Erythroblast (primary cell): ENCODE results near the gene UQCC5.
A peak's percentile ranks its signal among the peaks of the same experiment; 100 is the strongest.

ENCODE experiments used
- DNase-seq, 2 experiments: peaks; one replicate each; lab custom pipeline; 2025; lab: John Stamatoyannopoulos, UW
- GATA1 ChIP-seq: IDR thresholded peaks from 2 replicates; pipeline ENCODE4 v1.6.1; 2011; ENCODE audit warnings: low read depth, mild to moderate bottlenecking, control low read depth, low read length, moderate library complexity
- POLR2A ChIP-seq: IDR thresholded peaks from 2 replicates; pipeline ENCODE4 v1.6.1; 2011; ENCODE audit warnings: mild to moderate bottlenecking, low read length

Gene UQCC5

DNA sequence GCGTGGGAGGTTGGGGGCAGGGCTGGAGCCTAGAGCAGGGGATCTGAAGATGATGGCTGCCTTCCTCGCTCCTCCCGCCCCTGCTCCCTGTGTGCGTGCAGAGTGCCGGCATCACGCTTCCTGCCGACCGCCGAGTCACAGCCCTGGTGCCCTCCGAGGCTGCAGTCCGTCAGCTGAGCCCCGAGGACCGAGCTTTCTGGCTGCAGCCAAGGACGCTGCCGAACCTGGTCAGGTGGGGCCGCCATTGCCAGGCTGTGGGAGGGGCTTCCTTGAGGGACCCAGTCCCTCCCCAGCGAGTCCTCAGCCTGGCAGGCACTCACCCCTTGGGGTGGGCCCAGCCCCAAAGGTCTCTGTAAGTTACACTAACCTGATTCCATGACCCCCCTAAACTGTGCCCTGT is 23.7 kb upstream of the UQCC5 start:
- no peak for DNase-seq

DNA sequence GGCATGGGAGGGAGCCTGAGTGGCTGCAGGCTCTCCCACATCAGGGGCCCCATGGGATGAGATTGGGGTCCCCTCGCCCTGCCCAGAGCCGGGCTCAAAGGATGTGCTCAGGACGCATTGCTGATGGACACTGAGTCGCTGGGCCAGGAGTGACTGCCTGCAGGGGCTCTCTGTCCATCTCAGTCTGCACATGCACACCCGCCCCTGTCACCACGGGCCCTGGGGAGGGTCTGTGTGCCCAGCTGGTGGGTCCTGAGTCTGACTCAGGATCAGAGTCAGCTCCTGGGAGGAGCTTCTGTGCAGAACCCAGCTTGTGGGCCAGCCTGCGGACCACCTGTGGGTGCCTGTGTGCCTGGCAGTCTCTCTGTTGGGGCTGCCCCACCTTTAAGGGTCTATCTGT is 23.1 kb upstream of the UQCC5 start:
- TF ChIP-seq POLR2A (no peak), GATA1 (no peak)
- no peak for DNase-seq

More for the DNA sequence above, 23.7 kb upstream of the UQCC5 start:
- TF ChIP-seq POLR2A (no peak), GATA1 (no peak)

DNA sequence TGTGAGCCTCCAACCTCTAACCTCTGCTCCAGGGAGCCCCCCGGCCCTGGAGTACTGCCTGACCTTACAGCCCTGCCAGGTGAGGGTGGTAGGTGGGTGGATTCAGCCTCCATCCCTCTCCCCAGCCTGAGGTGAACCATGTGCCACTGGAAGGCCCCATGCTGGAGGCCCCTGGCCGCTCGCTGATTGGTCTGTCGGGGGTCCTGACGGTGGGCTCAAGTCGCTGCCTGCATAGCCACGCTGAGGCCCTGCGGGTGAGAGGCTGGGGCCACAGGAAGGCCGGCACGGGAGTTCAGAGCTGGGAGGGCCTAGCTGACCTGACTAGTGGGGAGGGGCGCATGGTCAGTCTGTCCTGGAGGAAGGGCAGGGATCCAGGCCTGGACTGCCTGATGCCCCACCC is 21.8 kb upstream of the UQCC5 start:
- DNase-seq: no peak
- no peak for TF ChIP-seq GATA1
- TF ChIP-seq POLR2A: no peak

DNA sequence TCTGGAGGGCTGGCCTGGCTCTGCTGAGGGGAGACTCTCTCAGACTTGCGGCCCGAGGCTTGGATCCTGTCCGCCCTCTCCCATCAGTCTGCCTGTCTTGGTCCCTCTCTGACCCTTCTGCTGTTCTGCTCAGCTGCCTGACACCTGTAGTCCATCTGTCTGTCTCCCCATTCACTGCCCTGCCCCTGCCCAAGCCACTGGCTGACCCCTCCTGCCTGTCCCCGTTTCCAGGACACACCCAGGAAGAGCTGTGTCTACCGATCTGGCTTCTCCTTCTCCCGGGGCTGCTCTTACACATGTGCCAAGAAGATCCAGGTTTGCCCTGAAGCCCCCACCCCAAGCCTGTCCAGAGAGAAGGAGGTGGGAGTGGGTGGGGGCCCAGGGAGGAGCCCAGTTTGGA is 21.2 kb upstream of the UQCC5 start:
- TF ChIP-seq GATA1 (no peak), POLR2A (no peak)
- no peak for DNase-seq

DNA sequence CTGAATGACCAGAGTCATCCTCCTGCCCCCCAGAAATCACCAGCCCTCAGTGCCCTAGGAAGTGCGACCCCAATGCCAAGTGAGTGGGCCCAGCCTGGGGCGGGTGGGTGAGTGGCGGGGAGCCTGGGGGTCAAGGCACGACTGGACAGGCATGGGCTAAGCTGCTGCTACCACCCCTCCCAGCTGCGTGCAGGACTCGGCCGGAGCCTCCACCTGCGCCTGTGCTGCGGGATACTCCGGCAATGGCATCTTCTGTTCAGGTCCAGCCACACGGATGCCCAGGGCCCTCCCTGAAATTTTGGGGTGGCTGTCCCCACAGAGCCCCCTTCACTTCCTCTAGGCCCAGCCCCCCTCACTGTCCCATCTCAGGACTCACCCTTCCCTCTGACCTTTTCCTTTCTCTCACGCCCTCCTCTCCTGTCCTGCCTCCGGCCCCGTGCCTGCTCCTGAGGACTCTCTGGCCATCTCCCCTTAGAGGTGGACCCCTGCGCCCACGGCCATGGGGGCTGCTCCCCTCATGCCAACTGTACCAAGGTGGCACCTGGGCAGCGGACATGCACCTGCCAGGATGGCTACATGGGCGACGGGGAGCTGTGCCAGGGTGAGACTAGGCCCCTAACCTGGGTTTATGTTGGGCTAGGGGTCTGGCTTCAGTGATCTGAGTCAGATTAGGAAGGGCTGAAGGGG is 19.8 kb upstream of the UQCC5 start:
- no peak for DNase-seq

DNA sequence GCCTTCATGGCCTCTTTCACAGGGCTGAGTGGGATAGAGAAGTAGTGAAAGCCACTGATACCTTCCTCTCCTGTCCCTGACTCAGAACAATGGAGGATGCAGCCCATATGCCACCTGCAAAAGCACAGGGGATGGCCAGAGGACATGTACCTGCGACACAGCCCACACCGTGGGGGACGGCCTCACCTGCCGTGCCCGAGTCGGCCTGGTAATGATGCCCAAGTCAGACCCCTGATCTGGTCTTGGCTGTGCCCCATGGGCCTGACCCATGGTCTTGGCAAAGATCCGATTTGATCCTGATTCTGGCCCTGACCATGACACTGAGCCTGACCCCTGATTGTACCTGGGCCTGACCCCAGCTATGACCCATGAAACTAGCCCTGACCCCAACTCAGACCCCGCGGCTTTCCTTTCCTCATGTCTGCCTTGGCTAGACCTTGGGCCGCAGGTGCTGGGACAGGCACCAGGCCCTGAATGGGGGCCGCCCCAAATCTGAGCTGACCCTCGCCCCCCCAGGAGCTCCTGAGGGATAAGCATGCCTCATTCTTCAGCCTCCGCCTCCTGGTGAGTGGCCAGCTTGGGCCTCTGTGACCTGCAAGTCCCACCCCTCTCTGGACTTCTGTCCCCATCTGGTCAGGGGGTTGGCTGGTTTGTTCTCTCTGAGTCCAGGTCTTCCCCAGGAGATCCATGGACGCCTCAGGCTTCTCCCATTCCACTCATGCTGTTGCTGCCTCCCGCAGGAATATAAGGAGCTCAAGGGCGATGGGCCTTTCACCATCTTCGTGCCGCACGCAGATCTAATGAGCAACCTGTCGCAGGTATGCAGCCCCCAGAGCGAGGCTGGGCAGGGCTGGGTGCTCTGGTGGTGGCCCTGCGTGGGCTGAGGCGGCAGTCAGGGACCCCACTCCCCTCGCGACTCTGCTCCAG is 18.3 kb upstream of the UQCC5 start:
- TF ChIP-seq GATA1: no peak
- no peak for TF ChIP-seq POLR2A
- DNase-seq: no peak

More for the DNA sequence above, 19.8 kb upstream of the UQCC5 start:
- TF ChIP-seq GATA1 (no peak), POLR2A (no peak)

DNA sequence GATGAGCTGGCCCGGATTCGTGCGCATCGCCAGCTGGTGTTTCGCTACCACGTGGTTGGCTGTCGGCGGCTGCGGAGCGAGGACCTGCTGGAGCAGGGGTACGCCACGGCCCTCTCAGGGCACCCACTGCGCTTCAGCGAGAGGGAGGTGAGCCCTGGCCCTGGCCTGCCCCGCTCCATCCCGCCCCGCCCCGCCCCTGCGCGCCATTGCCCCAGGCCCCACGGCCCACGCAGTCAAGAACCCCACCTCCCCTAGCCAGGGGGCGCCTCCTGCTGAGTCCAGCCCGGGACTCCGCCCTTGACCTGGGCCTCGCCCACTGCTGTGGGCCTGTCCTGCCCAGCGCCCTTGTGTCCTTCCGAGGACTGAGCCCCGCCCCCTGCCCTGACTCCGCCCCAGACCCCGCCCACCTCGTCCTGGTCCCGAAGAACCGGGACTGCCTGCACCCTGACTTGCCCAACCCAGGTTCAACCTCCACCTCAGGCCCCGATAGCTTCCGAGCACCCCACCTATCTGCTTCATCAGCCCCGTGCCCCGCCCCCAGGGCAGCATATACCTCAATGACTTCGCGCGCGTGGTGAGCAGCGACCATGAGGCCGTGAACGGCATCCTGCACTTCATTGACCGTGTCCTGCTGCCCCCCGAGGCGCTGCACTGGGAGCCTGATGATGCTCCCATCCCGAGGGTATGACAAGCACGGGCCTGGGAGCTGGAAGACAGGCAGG is 17.5 kb upstream of the UQCC5 start:
- DNase-seq: peak in 1 of 2 experiments; percentile 10
- no peak for TF ChIP-seq POLR2A
- TF ChIP-seq GATA1: no peak

DNA sequence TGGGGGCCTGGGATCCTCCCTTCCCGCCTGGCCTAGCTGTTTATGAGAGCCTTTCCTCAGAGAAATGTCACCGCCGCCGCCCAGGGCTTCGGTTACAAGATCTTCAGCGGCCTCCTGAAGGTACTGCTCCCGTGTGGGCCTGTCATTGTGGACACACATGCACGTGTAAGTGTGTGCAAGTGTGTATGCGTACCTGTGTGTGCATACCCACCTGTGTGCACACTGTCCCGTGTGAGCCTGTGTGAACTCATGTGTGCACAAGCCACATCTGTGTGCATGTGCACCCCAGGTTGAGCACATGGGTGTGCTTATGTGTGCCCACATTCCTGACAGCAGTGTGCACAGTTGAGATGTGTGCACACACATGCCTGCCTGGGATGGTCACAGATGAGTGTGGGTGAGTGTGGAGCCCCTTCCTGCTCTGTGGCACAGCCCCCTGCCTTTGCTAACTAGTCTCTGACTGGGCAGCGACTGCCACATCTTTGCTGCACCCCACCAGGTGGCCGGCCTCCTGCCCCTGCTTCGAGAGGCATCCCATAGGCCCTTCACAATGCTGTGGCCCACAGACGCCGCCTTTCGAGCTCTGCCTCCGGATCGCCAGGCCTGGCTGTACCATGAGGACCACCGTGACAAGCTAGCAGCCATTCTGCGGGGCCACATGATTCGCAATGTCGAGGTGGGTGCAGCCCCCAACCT is 16.8 kb upstream of the UQCC5 start:
- TF ChIP-seq GATA1 (no peak), POLR2A (no peak)

DNA sequence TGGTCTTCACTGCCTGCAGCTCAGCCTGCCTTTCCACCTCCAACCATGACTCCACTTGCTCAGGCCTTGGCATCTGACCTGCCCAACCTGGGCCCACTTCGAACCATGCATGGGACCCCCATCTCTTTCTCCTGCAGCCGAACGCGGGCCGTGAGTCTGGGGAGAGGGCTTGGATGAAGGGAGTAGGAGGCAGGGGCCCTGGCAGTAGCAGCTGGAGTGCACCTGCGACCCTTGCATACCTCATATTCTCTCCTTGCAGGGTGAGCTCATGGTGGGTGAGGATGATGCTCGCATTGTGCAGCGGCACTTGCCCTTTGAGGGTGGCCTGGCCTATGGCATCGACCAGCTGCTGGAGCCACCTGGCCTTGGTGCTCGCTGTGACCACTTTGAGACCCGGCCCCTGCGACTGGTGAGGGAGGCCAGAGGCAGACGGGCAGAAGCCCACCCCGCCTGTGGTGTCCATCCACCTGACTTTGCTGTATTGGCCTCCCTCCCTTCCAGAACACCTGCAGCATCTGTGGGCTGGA is 16.2 kb upstream of the UQCC5 start:
- DNase-seq: no peak
- TF ChIP-seq POLR2A (no peak), GATA1 (no peak)

More for the DNA sequence above, 16.8 kb upstream of the UQCC5 start:
- DNase-seq: no peak

DNA sequence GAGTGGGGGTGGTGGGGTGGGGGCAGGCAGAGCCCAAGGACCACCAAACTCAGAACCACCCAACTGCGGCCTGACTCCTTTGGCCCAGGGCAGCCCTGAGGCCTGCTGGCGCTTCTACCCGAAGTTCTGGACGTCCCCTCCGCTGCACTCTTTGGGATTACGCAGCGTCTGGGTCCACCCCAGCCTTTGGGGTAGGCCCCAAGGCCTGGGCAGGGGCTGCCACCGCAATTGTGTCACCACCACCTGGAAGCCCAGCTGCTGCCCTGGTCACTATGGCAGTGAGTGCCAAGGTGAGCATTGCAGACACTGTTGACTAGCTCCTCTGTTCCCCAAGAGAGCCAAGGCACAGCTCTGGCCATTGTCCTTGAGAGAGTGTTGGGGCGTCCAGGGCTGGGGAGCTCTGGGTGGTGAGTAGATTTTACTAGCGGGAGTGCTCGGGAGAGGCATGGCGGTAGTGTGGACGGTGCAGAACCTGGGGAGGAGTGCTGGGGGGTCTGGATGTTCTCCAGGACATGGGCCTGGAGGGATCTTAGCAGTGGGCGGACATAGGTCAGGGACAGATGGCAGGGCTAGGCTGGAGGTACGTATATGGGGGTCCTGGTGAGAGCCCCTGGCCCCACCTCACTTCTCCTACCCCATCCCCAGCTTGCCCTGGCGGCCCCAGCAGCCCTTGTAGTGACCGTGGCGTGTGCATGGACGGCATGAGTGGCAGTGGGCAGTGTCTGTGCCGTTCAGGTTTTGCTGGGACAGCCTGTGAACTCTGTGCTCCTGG is 15.5 kb upstream of the UQCC5 start:
- TF ChIP-seq POLR2A: no peak
- TF ChIP-seq GATA1: no peak
- no peak for DNase-seq

DNA sequence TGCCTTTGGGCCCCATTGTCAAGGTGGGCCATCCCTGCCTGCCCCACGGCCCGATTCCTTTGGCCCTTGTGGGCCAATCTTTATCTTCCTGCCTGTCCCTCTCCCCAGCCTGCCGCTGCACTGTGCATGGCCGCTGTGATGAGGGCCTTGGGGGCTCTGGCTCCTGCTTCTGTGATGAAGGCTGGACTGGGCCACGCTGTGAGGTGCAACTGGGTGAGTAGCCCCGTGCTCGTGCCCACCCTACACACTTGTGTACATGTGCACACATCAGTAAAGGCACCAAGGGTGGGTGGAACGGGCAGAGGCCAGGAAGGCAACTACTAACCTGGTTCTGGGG is 14.9 kb upstream of the UQCC5 start:
- TF ChIP-seq POLR2A: no peak
- TF ChIP-seq GATA1: no peak
- no peak for DNase-seq

DNA sequence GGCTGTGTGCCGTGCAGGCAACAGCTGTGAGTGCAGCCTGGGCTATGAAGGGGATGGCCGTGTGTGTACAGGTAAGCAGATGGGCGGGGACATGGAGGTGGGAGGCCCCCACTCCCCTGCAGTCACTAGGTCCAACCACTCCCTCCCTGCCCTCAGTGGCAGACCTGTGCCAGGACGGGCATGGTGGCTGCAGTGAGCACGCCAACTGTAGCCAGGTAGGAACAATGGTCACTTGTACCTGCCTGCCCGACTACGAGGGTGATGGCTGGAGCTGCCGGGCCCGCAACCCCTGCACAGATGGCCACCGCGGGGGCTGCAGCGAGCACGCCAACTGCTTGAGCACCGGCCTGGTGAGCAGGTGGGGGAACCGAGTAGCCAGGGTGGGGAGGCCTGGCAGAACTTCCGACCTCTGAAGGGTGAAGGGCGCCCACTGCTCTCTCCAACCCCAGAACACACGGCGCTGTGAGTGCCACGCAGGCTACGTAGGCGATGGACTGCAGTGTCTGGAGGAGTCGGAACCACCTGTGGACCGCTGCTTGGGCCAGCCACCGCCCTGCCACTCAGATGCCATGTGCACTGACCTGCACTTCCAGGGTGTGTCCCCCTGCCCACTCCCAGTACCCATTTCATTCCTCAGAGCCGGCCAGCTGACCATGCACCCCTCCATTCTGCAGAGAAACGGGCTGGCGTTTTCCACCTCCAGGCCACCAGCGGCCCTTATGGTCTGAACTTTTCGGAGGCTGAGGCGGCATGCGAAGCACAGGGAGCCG is 14.3 kb upstream of the UQCC5 start:
- TF ChIP-seq POLR2A (no peak), GATA1 (no peak)
- no peak for DNase-seq
